Superior temporal gyrus (tissue), 1 donor: ENCODE measurements around the gene ETV6.
"Not testable (repeated sequence)": the region's sequence is repeated elsewhere in the genome, so short reads cannot be mapped to it uniquely, and the experiment has no call there.

Experiments used
- DNase-seq: peaks from one replicate; pipeline ENCODE4 v3.0.0-alpha.2; 2016; ENCODE audit errors: extremely low spot score

ETV6 gene

GRCh38 chr12:11668611-11669010, 19.1 kb downstream of the ETV6 start:
- DNase-seq = no peak

GRCh38 chr12:11669348-11669747, 19.9 kb downstream of the ETV6 start:
- no peak for DNase-seq

DNA sequence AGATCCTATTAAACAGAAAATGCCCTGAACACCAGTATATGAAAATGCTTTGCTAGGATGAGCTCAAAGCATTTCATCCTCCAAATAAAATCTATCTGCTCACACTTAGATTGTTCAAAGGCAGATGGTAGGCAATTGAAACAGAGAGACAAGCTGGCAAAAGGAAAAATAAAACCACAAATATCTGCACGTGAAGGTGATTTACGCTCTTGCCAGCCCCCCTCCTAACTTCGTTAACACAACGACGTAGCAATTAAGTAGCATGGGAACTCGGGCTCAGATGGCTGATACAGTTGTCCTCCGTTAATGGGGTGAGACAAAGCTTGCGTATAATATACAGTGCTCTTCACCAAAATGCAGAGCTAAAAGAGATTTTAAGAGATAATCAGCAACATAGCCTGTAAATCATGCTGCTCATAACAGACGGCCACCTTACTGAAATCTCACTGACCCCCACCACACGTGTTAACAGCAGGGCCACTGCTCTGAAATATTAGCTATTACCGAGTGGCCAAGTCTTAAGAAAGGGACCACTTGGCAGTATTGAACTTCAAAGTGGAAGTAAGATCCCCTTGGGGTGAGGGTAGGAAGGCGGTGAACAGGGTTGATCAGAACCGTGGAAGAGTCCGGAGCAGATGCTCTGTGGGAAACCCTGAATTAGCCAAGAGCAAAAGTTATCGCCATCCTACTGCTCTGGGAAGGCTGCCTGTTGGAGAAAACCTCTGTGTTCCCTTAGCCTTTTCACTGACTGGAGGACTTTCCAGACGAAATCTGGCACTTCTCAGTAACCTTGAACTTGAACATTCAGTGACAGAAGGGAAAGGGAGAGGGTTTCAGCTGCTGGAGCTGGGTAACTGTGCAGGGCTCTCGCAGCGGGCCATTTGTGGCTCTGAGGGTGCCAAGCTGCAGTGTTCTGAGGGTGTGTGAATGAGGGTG, 23.1 kb downstream of the ETV6 start:
- no peak for DNase-seq

- no peak for DNase-seq
Observed at GRCh38 chr12:11673666-11674461, 24.4 kb downstream of the ETV6 start.

DNA sequence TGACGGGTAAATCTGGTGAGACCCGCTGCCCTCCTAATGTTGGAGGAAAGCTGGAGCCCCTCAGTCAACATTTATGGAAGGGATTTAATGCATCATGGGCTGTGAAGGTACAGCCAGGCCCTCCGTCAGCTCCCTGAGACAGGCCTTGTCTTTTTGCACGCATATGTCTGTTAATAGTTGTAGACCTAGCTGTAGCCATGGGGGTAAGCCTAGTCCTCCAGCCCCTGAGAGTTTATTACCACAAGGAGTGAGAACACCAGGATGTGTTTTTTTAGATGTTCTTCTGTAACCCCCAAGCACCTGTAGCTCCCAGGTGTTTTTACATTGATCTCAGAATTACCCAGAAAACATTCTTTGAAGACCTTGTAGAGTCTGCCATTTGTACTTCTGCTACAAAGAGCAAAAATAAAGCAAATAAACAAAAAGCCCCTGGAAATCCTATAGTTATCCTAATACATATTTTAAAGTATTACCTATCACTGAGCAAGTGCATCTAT, 25.5 kb downstream of the ETV6 start:
- DNase-seq = no peak

DNA sequence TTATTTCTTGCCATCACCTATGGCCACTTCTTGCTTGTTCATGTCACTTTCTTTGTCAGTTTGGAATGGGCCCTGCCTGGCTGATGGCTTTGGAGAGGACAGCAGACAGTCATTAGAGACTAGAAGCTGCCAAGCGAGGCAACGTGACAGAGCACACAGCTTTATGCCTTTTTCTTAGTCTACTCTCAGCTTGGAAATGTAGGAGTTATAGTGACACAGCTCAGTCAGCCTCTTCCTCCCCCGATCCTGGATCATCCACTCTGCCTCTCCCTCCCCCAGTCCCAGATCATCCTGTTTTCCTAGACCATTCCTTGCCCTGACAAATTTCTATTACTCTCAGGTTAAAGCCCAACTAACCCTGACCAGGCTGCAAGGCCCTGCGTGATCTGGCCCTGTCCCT, 26.6 kb downstream of the ETV6 start:
- DNase-seq = peak; percentile 54

DNA sequence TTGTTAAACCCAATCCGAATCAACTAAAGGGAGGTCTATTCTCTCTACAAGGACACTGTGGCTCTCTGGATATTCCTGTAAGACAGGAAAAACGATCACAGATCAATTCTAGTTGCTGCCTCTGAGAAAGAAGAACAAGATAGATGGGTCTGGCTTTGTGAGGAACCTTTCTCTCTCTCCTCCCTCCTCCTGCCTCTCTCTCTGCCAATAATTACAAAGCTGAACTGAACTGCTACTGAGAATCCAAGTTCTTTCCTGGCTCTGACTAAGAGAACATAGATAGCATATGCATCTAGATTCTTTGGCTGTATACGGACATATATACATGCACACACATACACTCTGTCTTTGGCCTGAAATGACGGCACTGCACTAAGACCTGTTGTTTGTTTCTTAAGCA, 27.6 kb downstream of the ETV6 start:
- DNase-seq = no peak

DNA sequence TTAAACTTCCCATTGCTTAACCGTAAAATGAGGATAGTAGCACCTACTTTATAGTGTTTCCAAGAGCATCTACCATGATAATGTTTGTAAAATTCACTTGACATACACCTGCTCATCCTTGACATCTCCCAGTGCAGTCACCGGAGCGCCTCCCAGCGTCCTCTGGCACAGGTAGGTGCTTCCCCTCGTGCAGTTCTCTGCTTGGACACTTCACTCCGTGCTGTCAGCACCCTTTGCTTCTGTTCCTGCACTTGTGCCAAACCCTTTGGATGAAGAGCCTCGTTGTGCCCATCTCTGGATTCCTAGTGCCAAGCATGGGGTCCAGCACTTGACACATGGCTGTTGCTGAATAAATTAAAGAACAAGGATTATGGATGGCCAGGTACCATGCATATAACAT, 28.3 kb downstream of the ETV6 start:
- no peak for DNase-seq

DNA sequence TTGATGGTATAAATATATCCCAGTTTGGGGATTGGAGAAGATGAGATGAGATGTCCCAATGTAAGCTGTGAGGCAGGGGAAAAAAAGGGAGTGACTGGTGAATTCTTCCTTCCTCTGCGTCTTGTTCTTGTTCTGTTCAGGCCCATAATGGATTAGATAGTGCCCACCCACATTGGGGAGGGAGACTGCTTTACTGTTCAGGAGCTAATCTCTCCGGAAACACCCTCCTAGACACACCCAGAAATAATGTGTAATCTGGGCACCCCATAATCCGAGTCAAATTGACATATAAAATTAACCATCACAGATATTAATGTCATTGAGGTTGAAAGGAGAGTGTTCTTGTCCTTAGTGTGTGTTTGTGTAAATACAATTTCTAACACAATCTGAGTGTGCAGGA, 29.3 kb downstream of the ETV6 start:
- no peak for DNase-seq

- no peak for DNase-seq
Observed at GRCh38 chr12:11681207-11681606, 31.7 kb downstream of the ETV6 start.

- not testable (repeated sequence) for DNase-seq
Observed at GRCh38 chr12:11681695-11682094, 32.2 kb downstream of the ETV6 start.

DNA sequence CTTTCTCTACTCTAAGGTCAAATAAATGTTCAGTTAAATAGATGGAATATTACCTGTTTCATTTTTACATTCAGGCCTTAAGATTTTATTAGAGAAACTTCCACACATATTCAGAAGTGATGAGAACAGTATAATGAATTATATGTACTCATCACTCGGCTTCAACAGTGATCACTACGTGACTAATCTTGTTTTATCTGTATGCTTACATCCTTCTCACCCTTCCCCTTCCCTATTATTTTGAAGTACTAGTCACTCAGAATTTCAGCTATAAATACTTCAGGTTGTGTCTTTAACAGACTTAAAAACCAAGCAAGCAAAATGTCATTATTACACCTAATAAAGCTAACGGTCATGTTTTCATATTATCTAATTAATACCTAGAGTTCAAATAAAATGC, 34.9 kb downstream of the ETV6 start:
- no peak for DNase-seq

DNA sequence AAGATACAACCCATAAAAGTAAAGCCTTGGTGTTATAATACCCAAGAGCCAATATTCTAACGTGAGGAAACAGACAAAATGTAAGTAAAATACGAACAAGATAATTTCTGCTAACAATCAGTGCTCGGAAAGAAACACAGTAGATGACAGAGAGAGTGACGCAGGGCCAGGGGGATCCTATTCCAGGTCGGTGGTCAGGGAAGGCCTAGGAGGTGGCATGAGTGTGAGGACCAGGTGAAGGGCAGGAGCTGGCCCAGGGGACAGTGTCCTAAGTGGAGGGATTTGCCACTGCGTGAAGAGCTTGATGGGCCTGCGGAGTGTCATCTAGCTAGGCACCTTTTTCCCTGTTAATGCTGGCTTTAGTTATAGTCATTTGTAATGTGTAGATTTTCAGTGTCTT, 35.3 kb downstream of the ETV6 start:
- DNase-seq = no peak

GRCh38 chr12:11685316-11685715, 35.8 kb downstream of the ETV6 start:
- DNase-seq = no peak

DNA sequence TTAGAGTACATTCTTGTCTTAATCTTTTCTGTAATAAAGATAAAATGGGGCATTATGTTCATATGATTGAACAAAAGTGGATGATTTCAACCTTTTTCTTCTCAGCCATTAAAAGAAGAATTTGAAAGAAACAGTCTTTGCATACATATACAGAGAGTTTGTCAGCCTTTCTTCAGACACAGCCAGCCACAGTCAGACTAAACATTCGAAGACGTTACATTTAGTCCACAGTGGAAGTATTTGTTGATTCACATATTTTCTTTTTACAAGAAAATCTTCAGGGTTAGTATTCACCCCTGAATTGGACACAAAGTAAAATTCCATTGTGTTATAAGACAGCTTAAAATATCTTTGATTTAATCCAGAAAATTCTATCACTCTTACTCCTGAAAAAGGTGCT, 36.2 kb downstream of the ETV6 start:
- no peak for DNase-seq

GRCh38 chr12:11686120-11686519, 36.6 kb downstream of the ETV6 start:
- DNase-seq = no peak

GRCh38 chr12:11687528-11687927, 38.1 kb downstream of the ETV6 start:
- DNase-seq = no peak

- DNase-seq = no peak
Observed at GRCh38 chr12:11688379-11688778, 38.9 kb downstream of the ETV6 start.

GRCh38 chr12:11688831-11689230, 39.4 kb downstream of the ETV6 start:
- no peak for DNase-seq

GRCh38 chr12:11689591-11690186, 40.2 kb downstream of the ETV6 start:
- DNase-seq = no peak

DNA sequence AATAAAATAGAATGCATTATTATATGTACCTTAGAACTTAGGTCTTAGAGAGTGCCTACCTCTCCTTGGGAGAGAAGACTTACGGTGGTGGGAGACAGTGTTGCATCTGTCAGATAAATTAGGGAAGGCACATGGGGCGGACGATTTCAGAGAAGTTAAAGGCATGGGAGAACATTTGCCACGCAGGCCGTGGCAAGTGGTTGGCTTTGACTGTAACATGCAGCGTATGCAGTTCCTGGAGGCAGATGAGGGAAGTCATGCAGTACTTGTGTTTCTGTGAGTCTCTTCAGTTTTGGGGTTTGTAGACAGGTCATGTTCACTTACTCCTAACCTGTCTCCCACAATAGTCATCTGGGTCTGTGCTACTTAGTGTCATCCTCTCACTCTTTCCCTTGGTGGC, 43.6 kb downstream of the ETV6 start:
- DNase-seq = no peak

DNA sequence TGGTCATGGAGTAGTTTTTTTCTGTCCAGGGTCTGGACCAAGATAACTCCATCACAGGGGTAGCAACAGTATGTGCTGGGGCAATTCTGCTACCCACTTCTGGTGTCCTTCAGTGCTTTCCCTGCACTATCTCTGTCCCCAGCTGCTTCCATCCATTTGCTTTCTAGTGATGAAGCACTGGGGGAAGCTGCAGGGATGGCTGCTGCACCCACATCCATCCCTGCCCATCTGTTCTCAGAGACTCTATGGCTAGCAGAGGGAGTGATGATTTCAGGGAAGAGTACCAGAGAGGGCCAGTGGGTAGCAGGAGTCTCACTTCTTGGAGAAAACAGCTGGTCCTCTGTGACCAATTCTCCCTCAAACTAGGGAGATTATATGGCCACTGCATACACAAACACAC, 44.1 kb downstream of the ETV6 start:
- DNase-seq = no peak
